Stimulated activated effector memory CD8-positive, alpha-beta T cell treated with anti-CD3 and anti-CD28 coated beads, Interleukin-12 subunit alpha, Interleukin-12 subunit beta, amount 100 ng/mL, for 72 hours (primary cell): ENCODE results near the gene CCDC85C.

Experiments
- ATAC-seq: fragments of 150-1000 bp; cut with Tn5 transposase; 2 replicates; pipeline ENCODE4 v1.10.0; 2021
- DNase-seq, 2 donors: peaks; one replicate each; pipeline ENCODE4 v3.0.0; 2021 to 2022; ENCODE audit warnings: low spot score in 2 of 2
- H3K27ac Mint-ChIP-seq: one replicate; pipeline ENCODE4 v1.8.0; 2022; ENCODE audit warnings: mild to moderate bottlenecking, mixed read lengths
- H3K36me3 Mint-ChIP-seq: one replicate; pipeline ENCODE4 v1.8.0; 2022; ENCODE audit warnings: mild to moderate bottlenecking, mixed read lengths
- H3K4me1 Mint-ChIP-seq: one replicate; pipeline ENCODE4 v1.8.0; 2022; ENCODE audit warnings: mixed read lengths
- H3K4me3 Mint-ChIP-seq: one replicate; pipeline ENCODE4 v1.8.0; 2022; ENCODE audit warnings: mild to moderate bottlenecking, mixed read lengths
- H3K9me3 Mint-ChIP-seq: one replicate; pipeline ENCODE4 v1.8.0; 2022; ENCODE audit warnings: mixed read lengths

The CCDC85C gene

DNA sequence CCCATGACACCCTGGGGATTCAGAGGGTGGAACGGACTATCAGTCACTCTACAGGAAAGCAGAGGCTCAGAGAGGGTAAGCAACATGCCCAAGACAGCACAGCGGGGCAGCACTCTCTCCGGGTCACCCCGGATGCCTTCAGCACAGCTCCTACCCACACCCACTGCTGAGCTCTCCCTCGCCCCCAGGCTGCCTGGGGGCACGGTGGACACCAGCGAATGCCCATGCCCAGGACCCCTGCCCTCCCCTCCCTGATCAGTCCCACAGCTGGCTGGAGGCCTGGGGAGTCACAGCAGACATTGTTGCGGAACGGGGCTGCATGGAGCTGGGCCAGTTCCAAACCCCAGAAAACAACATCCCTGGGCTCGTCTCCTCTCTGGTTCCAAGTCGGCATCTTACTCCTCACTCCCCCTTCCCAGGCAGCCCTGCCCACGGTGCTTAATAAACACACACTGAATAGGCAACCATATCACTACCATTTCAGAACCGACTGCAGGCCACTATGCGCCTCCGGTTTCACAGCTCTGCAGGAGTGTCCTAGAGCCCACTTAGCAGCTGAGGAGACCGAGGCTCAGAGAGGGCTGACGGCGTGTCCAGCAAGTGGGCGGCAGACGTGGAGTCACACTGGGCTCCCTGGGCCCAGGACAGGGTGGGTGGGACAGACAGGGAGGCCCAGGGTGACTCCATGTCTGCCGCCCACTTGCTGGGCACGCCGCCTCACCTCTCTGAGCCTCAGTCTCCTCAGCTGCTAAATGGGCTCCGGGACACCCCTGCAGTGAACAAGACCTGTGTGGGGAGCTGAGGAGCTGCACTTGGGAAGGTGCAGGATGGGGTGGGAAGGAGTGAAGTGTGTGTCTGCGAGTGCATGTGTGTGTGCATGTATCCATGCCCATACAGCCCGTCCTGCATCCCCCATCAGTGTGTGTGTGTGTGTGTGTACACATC, 27.0 kb downstream of the CCDC85C start:
- Mint-ChIP-seq H3K9me3 (no peaks in the 10 kb centered on the region), H3K4me3 (no peak overlapping the region), H3K4me1 (peaks cover 22% of the 10 kb centered on the region), H3K36me3 (no peaks in the 10 kb centered on the region), H3K27ac (no peak overlapping the region)
- ATAC-seq, result no peak
- no peak for DNase-seq

DNA sequence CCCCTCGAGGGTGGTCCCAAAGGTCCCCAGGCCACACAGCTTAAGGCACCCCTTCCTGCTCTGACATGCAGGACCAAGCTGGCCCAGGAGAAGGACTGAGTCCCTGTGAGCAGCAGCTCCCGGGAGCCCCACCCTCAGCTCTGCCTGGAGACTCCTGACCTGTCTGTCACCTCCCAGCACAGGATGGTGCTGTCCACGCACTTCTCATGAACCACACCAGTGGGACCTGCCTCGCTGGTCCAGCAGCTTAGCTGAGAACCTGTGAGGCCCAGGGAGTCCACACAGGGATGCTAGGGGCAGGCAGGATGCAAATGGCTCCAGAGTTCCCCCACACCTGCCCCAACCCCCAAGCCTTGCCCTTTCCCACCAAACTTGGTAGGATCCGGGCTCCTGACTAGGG, 27.7 kb downstream of the CCDC85C start:
- Mint-ChIP-seq H3K27ac (peak overlapping the region; percentile 71), H3K36me3 (no peaks in the 10 kb centered on the region), H3K4me3 (no peak overlapping the region), H3K4me1 (peaks cover 22% of the 10 kb centered on the region), H3K9me3 (no peaks in the 10 kb centered on the region)
- DNase-seq (no peak), ATAC-seq (peak; percentile 11)

DNA sequence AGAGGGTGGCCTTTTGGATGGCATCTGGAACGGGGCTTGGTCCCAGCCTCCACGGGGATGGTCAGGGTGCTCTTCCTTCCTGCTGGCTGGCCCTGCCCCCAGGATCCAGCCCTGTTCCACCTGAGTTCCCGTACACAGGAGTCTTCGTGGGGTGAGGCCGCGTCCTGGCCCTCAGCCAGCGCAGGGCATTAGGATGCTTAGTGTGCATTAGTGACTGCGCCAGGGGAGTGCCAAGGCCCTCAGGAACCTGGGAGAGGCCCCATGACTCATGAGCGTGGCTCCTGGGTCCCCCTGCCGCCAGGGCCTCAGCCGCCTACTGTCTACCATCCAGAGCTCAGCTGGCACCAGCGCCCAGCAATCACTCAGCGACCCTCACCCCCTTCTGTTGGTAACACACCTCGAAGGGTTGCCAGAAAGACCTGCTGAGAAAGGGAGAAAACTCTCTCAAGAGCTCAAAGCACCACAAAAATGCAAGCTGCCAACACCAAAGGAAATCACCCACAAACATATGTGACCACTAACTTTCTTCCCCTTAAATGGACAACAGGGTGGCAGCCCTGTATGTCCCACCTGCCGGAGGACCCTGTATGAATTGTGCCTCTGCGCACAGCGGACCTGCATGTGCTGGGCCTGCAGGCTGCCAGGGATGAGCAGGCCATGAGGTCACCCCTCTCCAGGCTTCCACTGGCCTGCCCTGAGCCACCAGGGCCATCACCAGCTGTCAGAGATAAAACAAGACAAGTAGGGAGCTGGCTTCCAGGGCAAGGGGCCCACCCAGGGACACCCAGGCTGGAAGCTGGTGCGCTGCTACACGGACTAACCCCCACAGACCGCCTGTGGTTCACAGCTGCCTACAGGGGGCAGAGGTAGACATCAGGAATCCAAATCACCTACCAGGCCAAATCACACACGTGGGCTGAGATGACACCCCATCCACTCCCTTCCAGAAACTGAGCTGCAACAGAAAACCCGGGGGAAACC, 28.7 kb downstream of the CCDC85C start:
- Mint-ChIP-seq H3K4me3 (no peak overlapping the region), H3K9me3 (no peaks in the 10 kb centered on the region), H3K4me1 (peaks cover 22% of the 10 kb centered on the region), H3K27ac (peak overlapping the region; percentile 71), H3K36me3 (no peaks in the 10 kb centered on the region)
- no peak for DNase-seq
- peak; percentile 59 for ATAC-seq

DNA sequence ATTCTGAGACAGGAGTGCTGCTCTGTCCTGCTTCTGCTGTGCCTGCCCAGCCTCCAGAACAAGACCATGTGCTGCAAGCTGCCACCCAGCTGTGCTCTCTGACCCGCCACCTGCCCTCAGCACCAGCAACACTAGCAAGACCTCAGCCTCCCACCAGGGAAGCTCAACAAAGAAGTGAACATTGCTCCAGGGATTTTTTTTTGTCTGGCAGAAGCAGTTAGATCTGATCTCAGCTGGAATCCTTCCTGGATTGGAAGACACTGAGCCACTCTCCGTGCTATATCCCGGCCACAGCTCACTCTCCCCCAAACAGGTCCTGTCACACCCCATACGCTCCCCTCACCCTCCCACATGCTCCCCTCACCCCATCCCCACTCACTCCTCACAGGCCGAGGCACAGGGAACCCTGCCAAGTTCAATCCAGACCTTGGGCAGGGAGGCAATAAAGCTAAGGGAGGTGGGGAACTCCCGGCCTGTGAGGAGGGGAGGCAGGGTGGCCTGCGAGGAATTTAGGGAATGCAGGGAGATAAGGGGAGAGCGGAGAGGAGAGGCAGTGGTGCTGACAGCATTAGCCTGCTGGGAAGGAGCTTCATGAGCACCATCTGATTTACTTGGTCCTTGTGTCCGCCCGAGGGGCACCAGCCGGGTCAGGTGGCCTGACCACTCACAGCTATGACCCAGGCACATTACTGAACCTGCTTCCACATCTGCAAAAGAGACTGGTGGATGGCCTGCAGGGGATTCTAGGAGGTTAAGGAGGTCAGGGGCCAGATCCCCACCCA, 29.7 kb downstream of the CCDC85C start:
- DNase-seq, result no peak
- H3K4me1 Mint-ChIP-seq, result peaks cover 22% of the 10 kb centered on the region
- no peak for ATAC-seq
- no peaks in the 10 kb centered on the region for H3K36me3 Mint-ChIP-seq
- no peak overlapping the region for H3K27ac Mint-ChIP-seq
- no peaks in the 10 kb centered on the region for H3K9me3 Mint-ChIP-seq
- H3K4me3 Mint-ChIP-seq, result no peak overlapping the region

DNA sequence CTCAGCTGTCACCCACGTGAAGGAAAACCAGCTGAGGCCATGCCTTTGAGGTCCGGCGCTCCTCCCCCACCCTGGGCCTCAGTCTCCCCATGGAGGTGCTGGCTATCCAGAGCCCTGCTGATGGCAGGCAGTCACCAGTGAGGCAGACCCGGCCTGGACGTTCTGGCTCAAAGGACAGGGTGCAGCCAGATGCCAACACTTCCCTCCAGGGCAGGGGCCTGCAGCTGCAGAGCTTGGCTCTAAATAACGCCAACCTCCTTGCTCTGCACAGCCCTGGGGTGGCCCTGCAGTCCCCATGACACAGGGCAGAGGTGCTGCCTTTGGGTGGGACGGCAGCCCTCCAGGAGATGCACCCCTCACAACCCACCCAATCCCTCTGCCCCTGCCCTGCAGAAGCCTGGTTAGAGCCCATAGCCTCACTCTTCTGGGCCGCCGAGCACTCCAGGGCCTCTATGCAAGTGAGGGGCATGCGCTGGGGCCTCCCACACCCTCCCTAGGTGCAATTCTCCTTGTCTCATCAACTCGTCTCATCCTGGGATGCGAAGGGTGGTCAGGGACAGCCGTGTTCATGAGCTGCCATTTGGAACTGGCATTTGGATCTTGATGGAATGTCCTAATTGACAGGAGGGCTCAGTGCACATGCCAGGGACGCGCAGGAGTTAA, 30.4 kb downstream of the CCDC85C start:
- H3K27ac Mint-ChIP-seq, result no peak overlapping the region
- no peak overlapping the region for H3K4me3 Mint-ChIP-seq
- no peak for ATAC-seq
- DNase-seq, result no peak
- no peaks in the 10 kb centered on the region for H3K36me3 Mint-ChIP-seq
- H3K9me3 Mint-ChIP-seq, result no peaks in the 10 kb centered on the region
- H3K4me1 Mint-ChIP-seq, result peaks cover 22% of the 10 kb centered on the region

DNA sequence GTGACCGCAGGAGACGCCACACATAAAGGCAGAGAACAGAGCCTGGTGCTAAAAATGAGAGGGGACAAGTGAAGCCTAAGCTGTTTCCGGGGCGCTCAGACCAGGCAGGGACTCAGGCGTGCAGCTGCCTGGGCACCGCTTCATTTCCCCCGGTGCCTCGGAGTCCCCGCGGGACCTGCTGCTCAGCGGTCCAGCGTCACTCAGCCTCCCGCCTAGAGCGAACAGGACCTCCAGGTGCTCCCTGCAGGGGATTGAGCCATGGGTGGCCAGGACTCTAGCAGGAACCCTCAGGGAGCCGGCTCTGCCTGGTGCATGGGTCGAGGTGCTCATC, 31.0 kb downstream of the CCDC85C start:
- no peaks in the 10 kb centered on the region for H3K9me3 Mint-ChIP-seq
- peaks cover 19% of the 10 kb centered on the region for H3K4me1 Mint-ChIP-seq
- H3K4me3 Mint-ChIP-seq, result no peak overlapping the region
- no peak for DNase-seq
- H3K27ac Mint-ChIP-seq, result no peak overlapping the region
- H3K36me3 Mint-ChIP-seq, result no peaks in the 10 kb centered on the region
- no peak for ATAC-seq

DNA sequence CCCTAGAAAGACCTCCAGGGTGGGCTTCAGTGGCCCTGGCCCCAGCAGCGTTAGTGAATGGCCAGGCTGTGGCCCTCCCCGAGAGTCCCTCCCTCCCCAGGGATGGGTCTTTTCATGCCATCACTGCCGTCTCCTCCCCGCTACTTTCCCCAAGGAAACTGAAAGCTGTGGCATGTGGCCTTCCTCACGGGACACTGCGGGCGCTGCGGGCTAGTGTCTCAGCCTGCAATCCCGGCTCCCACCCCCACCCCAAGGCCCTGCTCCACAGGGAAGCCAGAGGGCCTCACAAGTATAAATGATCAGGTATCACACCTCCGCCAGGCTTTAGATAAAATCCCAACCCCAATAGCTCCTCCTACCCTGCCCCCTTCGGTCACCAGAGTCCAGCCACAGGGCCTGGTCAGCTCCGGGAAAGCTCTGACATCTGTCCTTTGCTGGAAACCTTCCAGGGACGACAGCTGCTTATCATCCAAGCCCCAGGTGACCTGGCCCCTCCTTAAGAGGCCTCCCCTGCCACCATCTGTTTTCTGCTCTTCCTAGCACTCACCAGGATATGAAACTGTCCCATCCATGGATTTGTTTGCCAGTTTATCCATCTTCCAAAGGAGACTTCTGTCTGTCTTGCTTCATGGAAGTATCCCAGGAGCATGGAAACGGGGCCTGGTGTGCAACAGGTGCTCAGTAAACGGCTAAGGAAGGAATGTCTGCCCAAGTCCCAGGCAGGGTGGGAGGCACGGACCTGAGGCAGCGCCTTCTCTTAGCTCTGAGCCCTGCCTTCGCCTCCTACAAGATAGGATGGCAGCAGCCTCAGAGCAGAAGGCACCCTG, 31.6 kb downstream of the CCDC85C start:
- H3K4me3 Mint-ChIP-seq, result no peak overlapping the region
- H3K9me3 Mint-ChIP-seq, result no peaks in the 10 kb centered on the region
- ATAC-seq (no peak), DNase-seq (no peak)
- no peak overlapping the region for H3K27ac Mint-ChIP-seq
- peaks cover 13% of the 10 kb centered on the region for H3K4me1 Mint-ChIP-seq
- no peaks in the 10 kb centered on the region for H3K36me3 Mint-ChIP-seq

DNA sequence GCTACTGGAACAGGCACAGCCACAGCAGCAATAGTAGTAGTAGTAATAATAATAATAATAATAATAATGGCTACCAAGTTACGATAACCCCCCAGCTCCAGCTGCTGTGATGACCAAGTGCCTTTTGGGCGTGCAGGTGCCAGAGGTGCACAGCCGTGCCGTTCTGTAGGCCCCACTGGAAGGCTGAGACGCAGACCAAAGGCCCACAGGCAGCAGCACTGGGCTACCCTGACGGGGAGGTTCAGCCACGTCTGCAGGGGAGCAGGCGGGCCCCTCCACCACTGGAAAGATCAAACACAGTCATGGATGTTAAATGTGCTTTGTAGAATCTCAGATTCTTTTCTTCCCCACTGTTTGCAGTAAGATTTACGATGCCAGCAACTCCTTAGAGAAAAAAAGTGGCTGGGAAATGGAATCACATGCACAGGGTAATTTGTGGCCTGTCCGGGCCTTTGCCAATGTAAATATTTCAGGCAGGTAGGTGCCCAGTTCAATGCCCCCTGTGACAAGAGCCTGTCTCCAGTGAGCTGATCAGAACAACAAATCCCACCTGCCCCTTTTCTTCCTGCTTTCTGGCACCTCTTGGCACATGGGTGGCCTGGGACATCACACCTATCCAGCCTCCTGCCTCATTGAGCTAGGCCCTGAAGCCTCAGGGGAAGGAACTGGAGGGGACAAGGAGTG, 32.6 kb downstream of the CCDC85C start:
- ATAC-seq (no peak), DNase-seq (no peak)
- H3K4me3 Mint-ChIP-seq, result no peak overlapping the region
- no peaks in the 10 kb centered on the region for H3K9me3 Mint-ChIP-seq
- H3K36me3 Mint-ChIP-seq, result no peaks in the 10 kb centered on the region
- H3K27ac Mint-ChIP-seq, result no peak overlapping the region
- H3K4me1 Mint-ChIP-seq, result peaks cover 20% of the 10 kb centered on the region

DNA sequence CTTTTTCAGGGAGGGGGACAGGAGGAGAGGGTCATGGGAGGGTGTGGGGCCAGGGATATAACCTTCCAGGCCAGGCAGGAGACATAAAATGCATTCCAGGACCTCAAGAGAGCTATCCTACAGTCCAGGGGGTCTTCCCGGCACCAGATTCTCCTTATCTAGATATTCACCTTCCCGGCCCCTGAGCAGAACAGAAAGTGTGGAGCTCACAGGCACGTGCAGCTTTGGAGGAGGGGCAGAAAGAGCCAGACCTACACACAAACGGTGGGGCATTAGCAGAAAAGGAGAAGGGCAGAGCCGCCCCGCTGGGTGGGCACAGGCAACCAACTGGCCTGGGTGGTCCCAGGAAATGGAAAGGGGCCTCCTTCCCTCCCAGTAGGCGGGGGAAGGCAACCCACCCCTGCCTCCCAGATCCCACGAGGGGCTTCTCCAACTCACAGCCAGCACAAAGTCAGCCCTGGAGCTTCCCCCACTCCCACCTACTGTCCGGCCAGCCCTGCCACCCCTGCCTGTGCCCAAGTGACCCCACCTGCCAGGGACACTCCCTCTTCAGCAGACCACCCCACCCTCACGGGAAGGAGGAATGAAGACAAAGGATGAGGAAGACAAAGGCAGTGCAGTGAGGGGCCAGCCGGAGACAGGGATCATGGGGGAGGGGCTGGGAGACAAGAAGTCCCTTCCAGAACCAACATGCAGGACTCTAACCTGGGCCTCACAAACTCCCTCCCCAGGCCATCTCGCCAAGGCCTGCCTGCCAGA, 33.3 kb downstream of the CCDC85C start:
- Mint-ChIP-seq H3K27ac (peak overlapping the region; percentile 78), H3K4me3 (no peak overlapping the region), H3K9me3 (no peaks in the 10 kb centered on the region), H3K36me3 (no peaks in the 10 kb centered on the region), H3K4me1 (peaks cover 18% of the 10 kb centered on the region)
- no peak for ATAC-seq
- DNase-seq, result no peak

DNA sequence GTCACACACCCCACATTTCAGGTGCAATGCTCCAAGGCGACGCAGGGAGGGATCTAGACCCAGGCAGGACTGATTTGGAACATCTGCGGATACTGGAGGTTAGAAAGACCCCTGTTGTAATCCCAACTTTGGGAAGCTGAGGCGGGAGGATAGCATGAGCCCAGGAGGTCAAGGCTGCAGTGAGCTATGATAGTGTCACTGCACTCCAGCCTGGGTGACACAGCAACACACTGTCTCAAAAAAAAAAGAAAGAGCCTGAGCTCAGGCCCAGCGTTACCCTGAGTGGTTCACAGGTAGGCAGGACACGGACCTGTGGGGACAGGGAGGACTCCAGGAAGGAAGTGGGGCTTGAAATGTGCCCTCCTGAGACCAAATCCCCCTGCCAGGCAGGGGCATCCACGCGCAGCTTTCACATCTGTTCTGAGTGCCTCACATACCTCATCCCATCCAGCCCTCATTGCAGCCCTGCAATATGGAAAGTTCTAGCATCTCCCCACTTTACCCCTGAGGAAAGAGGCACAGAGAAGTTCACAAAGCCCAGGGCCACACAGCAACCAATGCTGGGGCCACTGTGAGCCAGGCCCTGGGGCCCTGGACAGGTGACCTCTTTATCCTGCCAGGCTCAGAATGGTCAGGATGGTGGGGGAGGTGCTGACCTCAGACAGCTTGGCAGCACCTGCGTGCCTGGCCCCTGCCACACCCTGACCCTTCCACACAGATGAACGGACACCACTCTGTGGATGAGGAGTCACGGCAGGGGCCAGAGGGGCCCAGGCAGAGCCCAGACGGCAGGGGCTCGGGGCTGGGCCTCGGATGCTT, 34.1 kb downstream of the CCDC85C start:
- DNase-seq (no peak), ATAC-seq (no peak)
- no peaks in the 10 kb centered on the region for H3K36me3 Mint-ChIP-seq
- H3K4me1 Mint-ChIP-seq, result peaks cover 17% of the 10 kb centered on the region
- H3K4me3 Mint-ChIP-seq, result no peak overlapping the region
- H3K9me3 Mint-ChIP-seq, result no peaks in the 10 kb centered on the region
- peak overlapping the region; percentile 78 for H3K27ac Mint-ChIP-seq

DNA sequence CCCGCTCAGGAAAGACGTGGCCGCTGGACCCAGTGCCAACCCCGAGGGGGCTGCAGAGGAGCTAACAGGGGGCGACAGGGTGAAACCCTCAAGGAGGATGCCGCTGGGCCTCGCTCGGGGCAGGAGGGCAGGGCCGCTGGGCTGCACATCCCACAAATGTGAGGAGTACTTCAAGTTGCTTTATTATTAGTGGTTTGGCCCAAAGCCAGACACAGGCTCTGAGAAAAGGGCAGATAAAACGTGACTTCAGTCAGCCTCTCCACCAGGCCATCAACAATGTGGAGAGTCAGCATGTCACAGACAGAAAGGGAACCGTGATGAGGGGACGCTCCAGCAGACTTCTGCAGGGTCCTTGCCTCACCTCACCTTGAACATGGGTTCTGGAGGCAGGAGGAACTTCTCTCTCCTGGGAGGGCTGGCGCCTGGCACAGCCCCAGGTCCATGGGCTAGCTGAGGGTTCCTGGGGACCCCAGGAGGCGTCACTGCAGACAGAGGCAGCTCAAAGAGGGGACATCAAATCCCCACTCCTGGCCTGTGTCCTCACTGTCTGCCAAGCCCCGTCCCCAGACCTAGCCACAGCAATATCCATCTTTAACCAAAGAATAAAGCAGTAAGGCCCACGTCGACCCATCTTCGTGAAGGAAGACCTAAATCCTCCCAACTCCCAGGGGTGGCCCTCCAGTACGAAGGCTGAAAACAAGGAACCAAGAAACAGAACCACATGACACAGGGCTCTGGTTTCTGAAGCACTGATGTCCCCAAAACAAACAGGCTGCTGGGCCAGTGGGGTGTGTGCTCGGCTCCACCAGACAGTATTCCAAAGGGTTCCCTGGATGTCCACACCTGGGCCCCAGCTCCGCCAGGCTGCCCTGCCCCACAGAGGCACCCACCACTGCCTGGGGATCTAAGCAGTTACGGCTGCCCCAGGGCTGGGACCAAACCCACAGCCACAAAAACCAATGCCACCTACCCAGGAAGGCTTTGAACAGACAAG, 35.1 kb downstream of the CCDC85C start:
- DNase-seq (no peak), ATAC-seq (no peak)
- H3K4me3 Mint-ChIP-seq, result no peak overlapping the region
- H3K9me3 Mint-ChIP-seq, result no peaks in the 10 kb centered on the region
- H3K27ac Mint-ChIP-seq, result peak overlapping the region; percentile 78
- peaks cover 17% of the 10 kb centered on the region for H3K4me1 Mint-ChIP-seq
- H3K36me3 Mint-ChIP-seq, result no peaks in the 10 kb centered on the region
